Common myeloid progenitor, CD34-positive (primary cell): ENCODE data around the gene MARK1.

Source experiments
- CTCF ChIA-PET: fragments of 350-600 bp; sonication (Branson Sonifier 250); formaldehyde crosslinking; loops from one replicate; lab custom pipeline; 2021; ENCODE audit warnings: antibody characterized with exemption; lab: Charles Lee
- POLR2A ChIA-PET: fragments of 350-600 bp; sonication (Branson Sonifier 250); formaldehyde crosslinking; loops from one replicate; lab custom pipeline; 2021; ENCODE audit warnings: antibody characterized with exemption; lab: Charles Lee
- DNase-seq, 3 donors: peaks; one replicate each; pipeline versions ENCODE4 v3.0.0 to v3.0.0-alpha.2; 2013
- H3K27ac ChIP-seq, 2 experiments: 1 replicate in 1 of 2; 2 replicates in 1 of 2; pipeline ENCODE4 v1.7.0; 2013; ENCODE audit warnings: inconsistent platforms in 2 of 2, low read length in 2 of 2, mild to moderate bottlenecking in 2 of 2, low read depth in 1 of 2, moderate library complexity in 1 of 2; ENCODE audit not compliant: severe bottlenecking in 2 of 2, insufficient read depth in 1 of 2, poor library complexity in 1 of 2
- H3K27me3 ChIP-seq, 5 experiments: replicated peaks in 2 of 5; 1 replicate in 3 of 5; 2 replicates in 2 of 5; pipeline versions ENCODE4 v1.6.1 to v1.7.0; 2013; ENCODE audit warnings: low read length in 4 of 5, mild to moderate bottlenecking in 2 of 5, moderate library complexity in 2 of 5, inconsistent platforms in 1 of 5; ENCODE audit not compliant: insufficient read depth in 5 of 5, control insufficient read depth in 4 of 5
- H3K36me3 ChIP-seq, 4 experiments: 1 replicate in 2 of 4; 2 replicates in 2 of 4; pipeline versions ENCODE4 v1.6.1 to v1.7.0; 2013; ENCODE audit warnings: low read length in 3 of 4, control low read depth in 1 of 4, mild to moderate bottlenecking in 1 of 4; ENCODE audit not compliant: control insufficient read depth in 4 of 4, insufficient read depth in 4 of 4
- H3K4me1 ChIP-seq, 4 experiments: 1 replicate in 3 of 4; 2 replicates in 1 of 4; pipeline versions ENCODE4 v1.6.1 to v1.7.1; 2013; ENCODE audit warnings: low read length in 3 of 4, mild to moderate bottlenecking in 3 of 4, control low read depth in 1 of 4, inconsistent platforms in 1 of 4, moderate library complexity in 1 of 4; ENCODE audit not compliant: control insufficient read depth in 4 of 4, insufficient read depth in 4 of 4; ENCODE audit errors: control extremely low read depth in 1 of 4
- H3K4me3 ChIP-seq, 7 experiments: 1 replicate in 4 of 7; 2 replicates in 3 of 7; pipeline versions ENCODE4 v1.5.1 to v1.7.0; 2013; ENCODE audit warnings: mild to moderate bottlenecking in 7 of 7, low read length in 6 of 7, moderate library complexity in 6 of 7, inconsistent platforms in 2 of 7, low read depth in 2 of 7, control low read depth in 1 of 7; ENCODE audit not compliant: insufficient read depth in 4 of 7, control insufficient read depth in 1 of 7; ENCODE audit errors: extremely low read depth in 1 of 7
- H3K9me3 ChIP-seq, 5 experiments: 1 replicate in 4 of 5; 2 replicates in 1 of 5; pipeline versions ENCODE4 v1.6.1 to v1.7.1; 2013; ENCODE audit warnings: low read length in 4 of 5, mild to moderate bottlenecking in 2 of 5, inconsistent platforms in 1 of 5, low read depth in 1 of 5, moderate library complexity in 1 of 5; ENCODE audit not compliant: control insufficient read depth in 4 of 5, insufficient read depth in 2 of 5; ENCODE audit errors: control extremely low read depth in 1 of 5
- WGBS: methylation state at CpG from one replicate; pipeline ENCODE4 v1.1.5; 2013; ENCODE audit not compliant: insufficient coverage; 5-methylcytosine and 5-hydroxymethylcytosine counted together

The MARK1 gene

DNA sequence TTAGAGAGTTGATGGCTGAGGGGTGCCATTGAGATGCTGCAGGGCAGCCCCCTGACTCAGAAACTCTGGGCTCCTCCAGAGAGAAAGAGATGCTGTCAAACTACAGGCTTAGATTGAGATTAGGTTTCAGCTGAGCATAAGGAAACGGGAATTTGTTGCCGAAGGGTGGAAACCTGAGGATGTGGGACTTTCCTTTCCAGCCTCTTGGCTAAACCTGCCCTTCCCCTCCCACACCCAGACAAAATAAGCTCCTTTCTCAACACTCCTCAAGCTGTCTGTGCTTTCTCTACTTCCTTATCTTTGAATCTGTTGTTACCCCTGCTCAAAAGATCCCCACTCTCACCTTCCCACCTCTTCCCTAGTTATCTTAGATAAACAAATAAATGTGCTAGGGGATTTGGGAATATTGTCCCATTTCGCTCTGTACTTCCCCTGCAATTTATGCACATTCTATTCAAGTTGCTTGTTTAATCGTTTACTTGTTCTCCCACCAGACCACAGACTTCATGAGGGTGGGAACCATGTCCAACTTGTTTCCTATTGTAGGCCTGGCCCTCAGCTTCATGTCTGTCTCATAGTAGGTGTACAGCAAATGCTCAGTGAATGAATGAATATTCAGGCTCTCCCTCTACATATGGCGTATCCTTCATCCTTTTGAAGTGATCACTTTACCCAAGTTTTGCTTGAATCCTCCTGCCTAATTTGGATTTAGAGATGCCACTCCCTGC is 30.6 kb upstream of the MARK1 start:
- 67% methylated on average over 3 of the region's 5 CpGs for WGBS
- POLR2A ChIA-PET = no interaction called here
- H3K27ac ChIP-seq = no peak overlapping the region

GRCh38 chr1:220498188-220498587 is 29.7 kb upstream of the MARK1 start:
- Histone ChIP-seq H3K27ac (no peak overlapping the region), H3K4me1 (no peaks in the 10 kb centered on the region), H3K4me3 (no peak overlapping the region), H3K36me3 (no peaks in the 10 kb centered on the region), H3K27me3 (peaks cover 0 to 10% (median 3%) of the 10 kb centered on the region in 5 experiments), H3K9me3 (no peaks in the 10 kb centered on the region)
- ChIA-PET CTCF (no interaction called here), POLR2A (no interaction called here)
- 86% methylated on average over 2 of the region's 2 CpGs for WGBS
- no peak for DNase-seq

More for the DNA sequence above, 30.6 kb upstream of the MARK1 start:
- Histone ChIP-seq H3K4me1 (no peaks in the 10 kb centered on the region), H3K27me3 (peaks cover 0 to 9% (median 3%) of the 10 kb centered on the region in 5 experiments), H3K9me3 (no peaks in the 10 kb centered on the region), H3K36me3 (no peaks in the 10 kb centered on the region), H3K4me3 (no peak overlapping the region)
- no peak for DNase-seq
- CTCF ChIA-PET = no interaction called here

DNA sequence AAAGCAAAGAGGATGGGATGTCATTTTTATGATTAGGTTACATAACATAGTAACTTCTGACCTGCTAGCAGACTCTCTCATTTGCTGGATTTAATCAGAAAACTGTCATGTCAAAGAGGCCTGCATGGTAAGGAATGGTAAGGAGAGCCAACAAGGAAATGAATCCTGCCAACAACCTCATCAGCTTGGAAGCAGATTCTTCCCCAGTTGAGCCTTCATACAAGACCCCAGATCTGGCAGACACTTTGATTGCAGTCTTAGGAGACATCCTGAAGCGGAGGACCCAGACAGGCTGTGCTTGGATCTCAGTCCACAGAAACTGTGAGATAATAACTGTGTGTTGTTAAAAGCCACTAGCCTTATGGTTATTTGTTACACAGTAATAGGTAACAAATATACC is 27.6 kb upstream of the MARK1 start:
- DNase-seq = no peak
- no peak overlapping the region for H3K4me3 ChIP-seq
- ChIA-PET POLR2A (no interaction called here), CTCF (no interaction called here)
- H3K9me3 ChIP-seq = no peaks in the 10 kb centered on the region
- H3K27ac ChIP-seq = no peak overlapping the region
- no CpG with 5 or more reads among the region's 1 CpG for WGBS
- H3K27me3 ChIP-seq = peaks cover 0 to 10% (median 0%) of the 10 kb centered on the region in 5 experiments
- no peaks in the 10 kb centered on the region for H3K4me1 ChIP-seq
- no peaks in the 10 kb centered on the region for H3K36me3 ChIP-seq

GRCh38 chr1:220504329-220504728 is 23.6 kb upstream of the MARK1 start:
- H3K9me3 ChIP-seq = no peaks in the 10 kb centered on the region
- POLR2A ChIA-PET = no interaction called here
- peaks cover 0 to 7% (median 4%) of the 10 kb centered on the region in 5 experiments for H3K27me3 ChIP-seq
- no peaks in the 10 kb centered on the region for H3K36me3 ChIP-seq
- no peak overlapping the region for H3K4me3 ChIP-seq
- DNase-seq = no peak
- no peaks in the 10 kb centered on the region for H3K4me1 ChIP-seq
- CTCF ChIA-PET = no interaction called here
- no peak overlapping the region for H3K27ac ChIP-seq
- 83% methylated on average over 4 of the region's 5 CpGs for WGBS

DNA sequence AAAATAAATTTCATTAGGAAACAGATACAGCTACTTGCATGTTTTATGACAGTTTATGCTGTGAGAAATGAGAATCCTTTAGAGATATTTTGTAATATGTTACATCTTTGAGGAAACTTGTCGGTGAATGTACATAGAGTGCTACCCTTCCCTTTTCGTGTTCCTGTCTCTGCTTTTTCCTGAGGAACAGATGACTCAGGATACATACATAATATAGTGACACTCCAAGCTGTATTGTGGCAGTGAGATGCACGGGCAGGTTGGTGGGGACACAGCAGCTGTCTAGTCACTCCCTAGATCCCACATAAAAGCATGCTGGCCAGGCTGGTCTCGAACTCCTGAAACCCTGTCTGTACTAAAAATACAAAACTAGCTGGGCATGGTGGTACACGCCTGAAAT is 20.9 kb upstream of the MARK1 start:
- peaks cover 2 to 7% (median 6%) of the 10 kb centered on the region in 5 experiments for H3K27me3 ChIP-seq
- POLR2A ChIA-PET = no interaction called here
- H3K9me3 ChIP-seq = no peaks in the 10 kb centered on the region
- CTCF ChIA-PET = no interaction called here
- no peaks in the 10 kb centered on the region for H3K36me3 ChIP-seq
- H3K4me1 ChIP-seq = no peaks in the 10 kb centered on the region
- WGBS = 100% methylated on average over 2 of the region's 5 CpGs
- H3K4me3 ChIP-seq = no peak overlapping the region
- no peak overlapping the region for H3K27ac ChIP-seq
- no peak for DNase-seq

- Histone ChIP-seq H3K36me3 (no peaks in the 10 kb centered on the region), H3K9me3 (no peaks in the 10 kb centered on the region), H3K27ac (no peak overlapping the region), H3K4me1 (no peaks in the 10 kb centered on the region), H3K4me3 (no peak overlapping the region), H3K27me3 (peaks cover 0 to 6% (median 2%) of the 10 kb centered on the region in 5 experiments)
- CTCF ChIA-PET = no interaction called here
- POLR2A ChIA-PET = no interaction called here
- no peak for DNase-seq
- WGBS = 97% methylated on average over 4 of the region's 4 CpGs
These were observed 16.8 kb upstream of the MARK1 start for GRCh38 chr1:220511179-220511578.

- no peak overlapping the region for H3K27ac ChIP-seq
- no peaks in the 10 kb centered on the region for H3K9me3 ChIP-seq
- peaks cover 0 to 6% (median 2%) of the 10 kb centered on the region in 5 experiments for H3K27me3 ChIP-seq
- no peak overlapping the region for H3K4me3 ChIP-seq
- POLR2A ChIA-PET = no interaction called here
- no peaks in the 10 kb centered on the region for H3K4me1 ChIP-seq
- no peak for DNase-seq
- 71% methylated on average over 4 of the region's 4 CpGs for WGBS
- no peaks in the 10 kb centered on the region for H3K36me3 ChIP-seq
- CTCF ChIA-PET = no interaction called here
These were observed 16.2 kb upstream of the MARK1 start for GRCh38 chr1:220511785-220512184.
